Mesenchymal stem cell (in vitro differentiated cells and primary cell): ENCODE results near the gene SMNDC1.

Experiments used
- DNase-seq: peaks from one replicate; pipeline ENCODE4 v3.0.0-alpha.2; 2013
- H2AFZ ChIP-seq: one replicate; pipeline ENCODE4 v1.6.1; 2013; ENCODE audit warnings: low read depth, mild to moderate bottlenecking, control low read depth, inconsistent platforms, low read length, moderate library complexity
- H2AK5ac ChIP-seq: 2 replicates; pipeline ENCODE4 v1.6.1; 2013; ENCODE audit warnings: low read length, moderate library complexity, mild to moderate bottlenecking, inconsistent platforms; ENCODE audit not compliant: severe bottlenecking
- H2BK120ac ChIP-seq: one replicate; pipeline ENCODE4 v1.6.1; 2013; ENCODE audit warnings: low read depth, mild to moderate bottlenecking, inconsistent platforms, low read length, moderate library complexity
- H2BK12ac ChIP-seq, 2 experiments: one replicate each; pipeline ENCODE4 v1.6.1; 2013; ENCODE audit warnings: inconsistent platforms in 2 of 2, low read length in 2 of 2, mild to moderate bottlenecking in 2 of 2, moderate library complexity in 2 of 2, control low read depth in 1 of 2
- H2BK15ac ChIP-seq: one replicate; pipeline ENCODE4 v1.6.1; 2013; ENCODE audit warnings: mild to moderate bottlenecking, low read depth, inconsistent platforms; ENCODE audit not compliant: poor library complexity, severe bottlenecking
- H2BK5ac ChIP-seq: 2 replicates; pipeline ENCODE4 v1.6.1; 2013; ENCODE audit warnings: low read depth, mild to moderate bottlenecking, low read length, control low read depth, inconsistent platforms; ENCODE audit not compliant: poor library complexity, severe bottlenecking
- H3K14ac ChIP-seq, 2 experiments: one replicate each; pipeline ENCODE4 v1.6.1; 2013; ENCODE audit warnings: inconsistent platforms in 2 of 2, low read length in 2 of 2, control low read depth in 1 of 2, mild to moderate bottlenecking in 1 of 2, moderate library complexity in 1 of 2
- H3K18ac ChIP-seq, 2 experiments: one replicate each; pipeline ENCODE4 v1.6.1; 2013; ENCODE audit warnings: inconsistent platforms in 2 of 2, low read length in 2 of 2, control low read depth in 1 of 2, low read depth in 1 of 2, mild to moderate bottlenecking in 1 of 2
- H3K23ac ChIP-seq, 2 experiments: one replicate each; pipeline ENCODE4 v1.6.1; 2013; ENCODE audit warnings: inconsistent platforms in 2 of 2, low read length in 2 of 2, mild to moderate bottlenecking in 2 of 2, moderate library complexity in 2 of 2, control low read depth in 1 of 2
- H3K27ac ChIP-seq: 2 replicates; pipeline ENCODE4 v1.5.1; 2013; ENCODE audit warnings: mild to moderate bottlenecking, moderate library complexity, low read length, control low read depth, inconsistent platforms; ENCODE audit not compliant: poor library complexity, severe bottlenecking
- H3K27me3 ChIP-seq, 2 experiments: 2 replicates each; pipeline versions ENCODE4 v1.6.1 to v1.7.0; 2013; ENCODE audit warnings: low read length in 2 of 2, mild to moderate bottlenecking in 2 of 2, moderate library complexity in 2 of 2, control low read depth in 1 of 2, inconsistent platforms in 1 of 2; ENCODE audit not compliant: control insufficient read depth in 1 of 2, insufficient read depth in 1 of 2
- H3K36me3 ChIP-seq, 2 experiments: 2 replicates each; pipeline versions ENCODE4 v1.6.1 to v1.7.0; 2013; ENCODE audit warnings: low read length in 2 of 2, control low read depth in 1 of 2, inconsistent platforms in 1 of 2, low read depth in 1 of 2, mild to moderate bottlenecking in 1 of 2; ENCODE audit not compliant: insufficient read depth in 2 of 2, control insufficient read depth in 1 of 2
- H3K4ac ChIP-seq, 2 experiments: one replicate each; pipeline ENCODE4 v1.6.1; 2013; ENCODE audit warnings: inconsistent platforms in 2 of 2, low read length in 2 of 2, mild to moderate bottlenecking in 2 of 2, moderate library complexity in 2 of 2, control low read depth in 1 of 2, low read depth in 1 of 2
- H3K4me1 ChIP-seq: 2 replicates; pipeline ENCODE4 v1.6.1; 2013; ENCODE audit warnings: low read depth, low read length, control low read depth; ENCODE audit not compliant: control insufficient read depth, insufficient read depth
- H3K4me2 ChIP-seq: 2 replicates; pipeline ENCODE4 v1.6.1; 2013; ENCODE audit warnings: low read length, mild to moderate bottlenecking, inconsistent platforms; ENCODE audit not compliant: poor library complexity, severe bottlenecking
- H3K4me3 ChIP-seq, 2 experiments: 2 replicates each; pipeline versions ENCODE4 v1.5.1 to v1.7.0; 2013; ENCODE audit warnings: low read length in 2 of 2, mild to moderate bottlenecking in 2 of 2, control low read depth in 1 of 2, low read depth in 1 of 2; ENCODE audit not compliant: insufficient read depth in 1 of 2
- H3K79me1 ChIP-seq: replicated peaks from 2 replicates; pipeline ENCODE4 v1.6.1; 2013; ENCODE audit warnings: mild to moderate bottlenecking, control low read depth, low read length, inconsistent platforms; ENCODE audit not compliant: poor library complexity, severe bottlenecking
- H3K9ac ChIP-seq: 2 replicates; pipeline ENCODE4 v1.7.0; 2013; ENCODE audit warnings: mild to moderate bottlenecking, low read length, moderate library complexity
- H3K9me3 ChIP-seq: 2 replicates; pipeline ENCODE4 v1.7.0; 2013; ENCODE audit warnings: mild to moderate bottlenecking, low read length; ENCODE audit not compliant: control insufficient read depth
- H4K8ac ChIP-seq: one replicate; pipeline ENCODE4 v1.6.1; 2013; ENCODE audit warnings: inconsistent platforms, mild to moderate bottlenecking, low read length, moderate library complexity
- H4K91ac ChIP-seq: one replicate; pipeline ENCODE4 v1.6.1; 2013; ENCODE audit warnings: mild to moderate bottlenecking, low read length, inconsistent platforms
- WGBS: methylation state at CpG from one replicate; pipeline ENCODE4 v1.1.7; 2013; ENCODE audit warnings: mixed read lengths; 5-methylcytosine and 5-hydroxymethylcytosine counted together

SMNDC1 gene

GRCh38 chr10:110277591-110277990 is 27.1 kb downstream of the SMNDC1 start:
- H4K91ac ChIP-seq, result no peak overlapping the region
- no peak overlapping the region for H3K23ac ChIP-seq
- H3K27me3 ChIP-seq, result no peaks in the 10 kb centered on the region
- H2BK12ac ChIP-seq, result no peak overlapping the region
- no peak overlapping the region for H2AK5ac ChIP-seq
- H3K9ac ChIP-seq, result no peak overlapping the region
- H2BK5ac ChIP-seq, result no peak overlapping the region
- H3K79me1 ChIP-seq, result peaks cover 4% of the 10 kb centered on the region
- peaks cover 0 to 4% of the 10 kb centered on the region in 2 experiments for H3K36me3 ChIP-seq
- H2AFZ ChIP-seq, result no peak overlapping the region
- no peaks in the 10 kb centered on the region for H3K9me3 ChIP-seq
- no peaks in the 10 kb centered on the region for H3K4me1 ChIP-seq
- H3K14ac ChIP-seq, result no peak overlapping the region
- H3K27ac ChIP-seq, result no peak overlapping the region
- H3K4ac ChIP-seq, result no peak overlapping the region
- no peak overlapping the region for H3K4me3 ChIP-seq
- H4K8ac ChIP-seq, result no peak overlapping the region
- no peak overlapping the region for H3K18ac ChIP-seq
- 79% methylated on average over 1 of the region's 2 CpGs for WGBS
- H2BK120ac ChIP-seq, result no peak overlapping the region
- H2BK15ac ChIP-seq, result no peak overlapping the region
- no peak for DNase-seq
- no peak overlapping the region for H3K4me2 ChIP-seq

GRCh38 chr10:110276603-110277002 is 28.1 kb downstream of the SMNDC1 start:
- Histone ChIP-seq H3K27me3 (no peaks in the 10 kb centered on the region), H3K9ac (no peak overlapping the region), H3K4me2 (no peak overlapping the region), H2BK5ac (no peak overlapping the region), H4K91ac (no peak overlapping the region), H2BK12ac (no peak overlapping the region), H3K79me1 (peaks cover 4% of the 10 kb centered on the region), H3K14ac (no peak overlapping the region), H3K4ac (no peak overlapping the region), H3K23ac (no peak overlapping the region), H3K9me3 (no peaks in the 10 kb centered on the region), H2BK15ac (no peak overlapping the region), H2BK120ac (no peak overlapping the region), H3K4me3 (no peak overlapping the region), H2AFZ (no peak overlapping the region), H3K27ac (no peak overlapping the region), H3K18ac (no peak overlapping the region), H3K36me3 (peaks cover 0 to 4% of the 10 kb centered on the region in 2 experiments), H2AK5ac (no peak overlapping the region), H4K8ac (no peak overlapping the region), H3K4me1 (no peaks in the 10 kb centered on the region)
- no peak for DNase-seq
- 97% methylated on average over 4 of the region's 5 CpGs for WGBS

- no peak overlapping the region for H2BK5ac ChIP-seq
- no peaks in the 10 kb centered on the region for H3K9me3 ChIP-seq
- no peak overlapping the region for H3K4me3 ChIP-seq
- 94% methylated on average over 1 of the region's 2 CpGs for WGBS
- H4K91ac ChIP-seq, result no peak overlapping the region
- H3K4me2 ChIP-seq, result no peak overlapping the region
- H2BK120ac ChIP-seq, result no peak overlapping the region
- peaks cover 0 to 4% of the 10 kb centered on the region in 2 experiments for H3K36me3 ChIP-seq
- H2AK5ac ChIP-seq, result no peak overlapping the region
- H3K27me3 ChIP-seq, result no peaks in the 10 kb centered on the region
- H3K4me1 ChIP-seq, result no peaks in the 10 kb centered on the region
- DNase-seq, result no peak
- no peak overlapping the region for H3K27ac ChIP-seq
- H3K79me1 ChIP-seq, result peaks cover 4% of the 10 kb centered on the region
- H3K9ac ChIP-seq, result no peak overlapping the region
- H3K14ac ChIP-seq, result no peak overlapping the region
- no peak overlapping the region for H3K23ac ChIP-seq
- H3K18ac ChIP-seq, result no peak overlapping the region
- H3K4ac ChIP-seq, result no peak overlapping the region
- no peak overlapping the region for H4K8ac ChIP-seq
- H2BK12ac ChIP-seq, result no peak overlapping the region
- H2AFZ ChIP-seq, result no peak overlapping the region
- H2BK15ac ChIP-seq, result no peak overlapping the region
Observed at GRCh38 chr10:110275128-110275729, 29.5 kb downstream of the SMNDC1 start.

GRCh38 chr10:110274647-110275046 is 30.1 kb downstream of the SMNDC1 start:
- Histone ChIP-seq H2AK5ac (no peak overlapping the region), H3K4me2 (no peak overlapping the region), H3K4me3 (no peak overlapping the region), H3K14ac (no peak overlapping the region), H2BK12ac (no peak overlapping the region), H3K23ac (no peak overlapping the region), H3K27ac (no peak overlapping the region), H3K9ac (no peak overlapping the region), H3K79me1 (peaks cover 4% of the 10 kb centered on the region), H3K4me1 (no peaks in the 10 kb centered on the region), H3K27me3 (no peaks in the 10 kb centered on the region), H3K4ac (no peak overlapping the region), H4K8ac (no peak overlapping the region), H2BK15ac (no peak overlapping the region), H3K36me3 (no peaks in the 10 kb centered on the region), H4K91ac (no peak overlapping the region), H2BK120ac (no peak overlapping the region), H2BK5ac (no peak overlapping the region), H3K18ac (no peak overlapping the region), H3K9me3 (no peaks in the 10 kb centered on the region), H2AFZ (no peak overlapping the region)
- DNase-seq, result no peak
- 95% methylated on average over 6 of the region's 6 CpGs for WGBS
